ENCODE data around the gene PLAAT2.
"Not testable (repeated sequence)": the region's sequence is repeated elsewhere in the genome, so short reads cannot be mapped to it uniquely, and the experiment has no call there.

PLAAT2 gene

DNA sequence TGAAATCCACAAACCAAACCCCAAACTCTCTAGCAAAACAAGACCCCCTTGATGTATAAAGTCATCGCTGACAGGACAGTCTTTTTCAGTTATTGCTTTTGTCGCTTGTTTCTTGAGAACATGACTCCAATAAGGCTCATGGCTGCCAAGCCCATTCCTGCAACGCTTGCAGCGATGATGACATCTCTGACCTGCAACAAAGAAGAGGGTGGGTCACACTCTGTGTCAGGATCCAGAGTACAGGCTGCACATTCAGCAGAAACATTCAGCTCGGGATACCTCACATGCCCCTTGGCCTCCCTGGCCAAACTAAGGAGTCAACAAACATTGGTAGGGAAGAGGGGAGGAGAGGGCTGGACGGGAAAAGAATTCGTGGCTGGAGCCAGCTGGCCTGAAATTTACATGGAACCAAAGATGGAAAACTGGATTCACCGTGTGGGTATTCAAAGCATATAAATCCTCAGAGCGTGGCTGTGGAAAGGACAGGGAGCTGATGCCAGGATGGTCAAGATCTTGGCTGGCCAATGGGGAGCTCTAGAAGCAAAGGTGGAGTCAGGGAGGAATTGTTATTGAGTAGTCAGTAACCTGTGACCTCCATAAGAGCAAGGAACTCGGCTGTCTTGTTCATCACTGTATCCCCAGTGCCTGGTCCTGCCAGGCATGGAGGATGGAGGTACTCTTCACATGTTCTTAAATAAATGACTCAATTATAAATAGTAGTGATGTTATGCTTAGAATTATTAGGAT lies 11.8 kb upstream of the PLAAT2 start:
- peak; percentile 29 for DNase-seq

DNA sequence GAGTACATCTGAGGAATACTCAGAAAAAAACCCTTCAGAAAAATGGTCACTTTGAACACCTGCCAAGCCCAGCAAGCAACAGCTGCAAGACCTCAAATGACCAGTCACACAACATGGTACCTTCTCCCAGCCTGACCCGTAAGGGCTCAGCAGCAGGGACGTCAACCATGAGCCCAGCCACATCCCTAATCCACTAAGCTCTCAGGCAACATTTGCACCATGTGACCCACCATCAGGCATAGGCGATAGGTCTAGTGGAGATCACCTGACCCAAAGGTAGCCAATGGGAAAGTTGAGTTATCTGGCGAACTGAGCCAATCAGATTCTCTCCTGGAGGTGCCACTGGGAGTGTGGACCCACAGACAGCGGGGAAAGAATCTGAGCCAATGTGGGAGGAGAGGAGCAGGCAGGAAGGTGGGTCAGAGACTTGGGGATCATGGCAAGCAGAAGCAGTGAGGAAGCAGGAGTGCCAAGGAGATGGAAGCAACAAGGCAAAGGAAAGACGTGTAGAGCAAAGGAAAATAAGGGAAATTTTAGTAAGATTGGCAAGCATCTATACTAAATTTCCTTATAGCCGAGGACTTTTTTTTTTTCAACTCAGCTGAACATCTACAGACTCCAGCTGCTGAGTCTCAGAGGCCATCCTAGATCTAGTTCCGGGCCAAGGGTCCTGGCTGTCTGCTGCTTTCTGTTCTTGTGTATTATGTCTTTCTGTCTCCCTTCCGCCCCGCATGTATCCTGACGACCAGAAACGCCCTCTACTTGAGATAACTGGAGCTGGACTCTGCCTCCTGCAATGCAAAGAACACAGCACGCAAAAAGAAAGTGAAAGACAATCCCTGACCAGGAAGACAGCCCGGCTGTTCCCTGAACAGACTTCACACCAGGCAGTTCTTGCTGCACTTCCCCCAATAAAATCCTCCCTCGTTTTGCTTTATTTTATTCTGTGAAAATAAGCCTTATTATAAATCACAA lies 11.0 kb upstream of the PLAAT2 start:
- DNase-seq: peak; percentile 69

DNA sequence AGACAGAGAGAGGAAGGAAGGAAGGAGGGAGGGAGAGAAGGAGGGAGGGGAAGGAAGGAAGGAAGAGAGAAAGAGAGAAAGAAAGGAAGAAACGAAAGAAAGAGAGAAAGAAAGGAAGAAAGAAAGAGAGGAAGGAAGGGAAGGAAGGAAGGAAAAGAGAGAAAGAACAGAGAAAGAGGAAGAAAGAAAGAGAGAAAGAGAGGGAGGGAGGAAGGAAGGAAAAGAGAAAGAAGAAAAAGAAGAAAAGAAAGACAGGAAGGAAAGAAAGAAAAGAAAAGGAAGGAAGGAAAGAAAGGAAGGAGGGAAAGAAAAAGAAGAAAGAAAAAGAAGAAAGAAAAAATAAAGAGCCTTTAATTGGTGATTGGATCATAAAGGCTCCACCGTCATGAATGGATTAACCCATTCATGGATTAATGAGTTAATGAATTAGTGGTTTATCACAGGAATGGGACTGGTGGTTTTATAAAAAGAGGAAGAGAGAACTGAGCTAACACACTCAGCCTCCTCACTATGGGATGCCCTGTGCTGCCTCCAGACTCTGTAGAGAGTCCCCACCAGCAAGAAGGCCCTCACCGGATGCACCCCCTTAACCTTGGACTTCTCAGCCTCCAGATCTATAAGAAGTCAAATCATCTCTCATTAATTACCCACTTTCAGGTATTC lies 9.0 kb upstream of the PLAAT2 start:
- DNase-seq: no peak

DNA sequence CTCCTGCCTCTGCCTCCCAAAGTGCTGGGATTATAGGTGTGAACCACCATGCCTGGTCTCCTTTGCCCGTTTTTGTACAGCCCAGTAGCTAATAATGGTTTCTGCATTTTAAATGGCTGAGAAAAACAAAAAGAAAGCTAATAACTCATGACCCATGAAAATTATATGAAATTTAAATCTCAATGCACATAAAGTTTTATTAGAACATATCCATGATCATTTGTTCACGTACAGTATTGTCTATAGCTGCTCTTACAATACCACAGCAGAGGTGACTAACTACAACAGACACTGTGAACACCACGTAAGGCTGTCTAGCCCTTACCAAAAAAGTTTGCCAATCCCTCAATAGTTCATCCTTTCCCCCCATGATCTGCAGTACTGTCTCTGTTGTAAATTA lies 6.4 kb upstream of the PLAAT2 start:
- DNase-seq: no peak

DNA sequence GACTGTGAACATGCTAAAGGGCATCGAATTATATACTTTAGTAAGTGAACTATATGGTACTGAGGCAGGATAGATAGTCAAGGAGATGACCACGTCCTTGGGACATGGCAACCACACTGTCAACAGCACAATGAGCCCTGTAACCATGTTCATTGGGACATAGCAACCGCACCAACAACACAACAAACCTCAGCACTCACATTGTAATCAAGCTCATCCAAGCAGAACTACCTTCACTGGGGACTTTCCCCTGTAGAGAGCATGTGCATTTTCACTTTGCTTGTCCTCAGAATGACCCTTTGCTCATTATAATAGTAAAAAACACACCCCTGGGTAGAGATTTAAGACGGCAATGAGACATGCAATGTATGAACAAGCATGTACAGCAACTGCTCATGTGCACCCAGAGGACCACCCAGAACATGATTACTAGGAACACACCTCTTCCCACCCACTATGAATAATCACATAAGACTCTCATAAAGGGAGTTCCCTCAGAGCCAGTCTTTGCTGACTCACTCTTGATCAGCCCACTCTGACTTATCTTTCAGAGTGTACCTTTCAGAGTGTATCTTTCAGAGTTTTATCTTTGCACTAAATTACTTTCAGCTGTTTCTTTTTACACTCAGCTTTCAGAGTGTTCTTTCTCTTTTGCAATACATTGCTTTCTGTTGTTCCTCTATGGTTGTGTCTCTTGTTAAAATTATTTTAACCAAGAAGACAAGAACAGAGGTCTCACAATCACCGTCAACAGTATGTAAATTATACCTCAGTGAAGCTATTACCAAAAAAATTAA lies 4.1 kb upstream of the PLAAT2 start:
- peak; percentile 19 for DNase-seq

DNA sequence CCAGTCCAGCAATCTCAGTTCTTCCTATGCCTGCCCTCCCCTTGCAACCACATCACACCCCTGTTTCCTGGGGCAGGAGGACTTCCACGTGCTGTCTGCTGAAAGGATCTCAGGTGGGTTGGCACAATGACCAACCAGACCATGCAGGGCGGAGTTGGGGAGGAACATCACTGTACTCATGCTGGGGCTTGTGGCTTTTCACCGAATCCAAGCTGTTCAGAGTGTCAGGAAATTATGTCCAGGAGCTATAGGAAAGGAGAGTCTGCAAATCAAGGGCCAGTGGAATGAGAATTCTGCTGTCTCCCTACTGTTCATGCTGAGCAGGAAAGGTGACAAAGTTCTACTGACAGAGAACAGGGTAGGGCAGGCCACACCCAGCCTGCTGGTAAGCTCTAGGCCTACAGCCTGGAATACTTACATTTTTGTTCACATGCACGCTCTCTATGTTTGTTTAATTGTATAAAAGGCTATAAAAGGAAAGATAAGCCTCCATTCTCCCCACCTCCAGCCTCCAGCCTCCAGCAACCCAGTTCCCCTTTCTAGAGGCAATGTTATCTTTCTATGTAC lies 1.7 kb upstream of the PLAAT2 start:
- DNase-seq: no peak

DNA sequence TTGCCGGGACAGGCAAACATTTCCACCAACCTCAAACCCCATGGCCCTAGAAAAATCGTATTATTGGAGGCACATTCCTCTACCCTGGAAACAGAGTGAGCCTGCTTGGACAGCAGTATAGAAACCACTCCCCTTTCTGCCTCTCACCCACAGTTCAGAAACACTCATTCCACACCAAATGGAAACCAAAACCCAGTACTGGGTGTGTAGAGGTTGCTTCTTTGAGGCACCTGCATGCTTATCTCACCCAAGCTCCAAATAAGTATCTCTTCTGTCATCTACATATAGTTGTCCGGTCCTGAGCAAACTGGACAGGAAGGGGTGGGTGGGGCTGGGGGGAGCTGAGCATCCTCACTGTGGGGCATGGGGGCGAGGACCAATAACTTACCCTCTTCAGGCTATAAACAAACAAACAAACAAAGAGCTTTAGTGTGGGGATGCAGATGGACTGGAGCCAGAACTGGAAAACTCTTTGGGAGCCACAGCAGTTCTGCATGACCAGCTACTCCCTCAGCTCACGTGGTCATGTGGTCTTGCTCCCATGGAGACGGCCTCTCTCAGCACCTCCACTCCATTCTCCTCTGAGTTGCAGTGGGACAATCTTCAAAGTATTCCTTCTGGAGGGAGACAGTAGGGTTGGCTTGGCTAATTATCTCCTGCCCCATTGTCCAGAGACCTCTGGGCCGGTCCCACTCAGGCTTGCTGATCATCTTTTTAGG lies 1.0 kb upstream of the PLAAT2 start:
- DNase-seq: no peak

DNA sequence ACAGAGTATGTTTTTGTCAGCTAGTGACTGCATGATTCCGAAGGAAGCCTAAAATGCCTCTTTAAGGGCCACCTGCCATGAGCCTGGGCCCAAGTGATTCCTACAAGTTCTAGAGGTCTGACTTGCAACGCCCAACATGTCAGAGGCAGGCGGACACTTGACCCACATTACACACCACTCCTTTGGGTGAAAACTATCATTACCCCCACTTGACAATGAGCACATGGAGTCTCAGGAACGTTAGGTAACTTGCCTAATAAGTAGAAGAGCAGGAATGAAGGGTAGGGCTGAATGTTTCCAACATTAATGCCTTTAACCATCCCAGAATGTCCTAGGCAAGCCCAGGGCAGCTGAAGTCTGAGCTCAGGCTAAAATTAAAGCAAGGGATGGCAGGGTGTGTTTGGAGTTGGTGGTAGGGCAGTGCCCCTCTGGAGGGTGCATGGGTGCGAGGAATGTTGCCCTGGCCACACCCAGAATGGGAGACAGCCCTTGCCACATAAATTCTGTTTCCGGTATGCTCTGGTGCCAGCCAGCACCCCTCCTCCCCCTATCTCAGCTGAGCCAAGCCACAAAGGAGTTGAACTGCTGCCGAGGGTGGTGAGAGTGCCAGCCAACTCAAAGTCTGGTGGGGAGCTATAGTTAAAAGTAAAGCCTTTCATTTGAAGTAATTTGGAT lies 2.5 kb downstream of the PLAAT2 start:
- no peak for DNase-seq

DNA sequence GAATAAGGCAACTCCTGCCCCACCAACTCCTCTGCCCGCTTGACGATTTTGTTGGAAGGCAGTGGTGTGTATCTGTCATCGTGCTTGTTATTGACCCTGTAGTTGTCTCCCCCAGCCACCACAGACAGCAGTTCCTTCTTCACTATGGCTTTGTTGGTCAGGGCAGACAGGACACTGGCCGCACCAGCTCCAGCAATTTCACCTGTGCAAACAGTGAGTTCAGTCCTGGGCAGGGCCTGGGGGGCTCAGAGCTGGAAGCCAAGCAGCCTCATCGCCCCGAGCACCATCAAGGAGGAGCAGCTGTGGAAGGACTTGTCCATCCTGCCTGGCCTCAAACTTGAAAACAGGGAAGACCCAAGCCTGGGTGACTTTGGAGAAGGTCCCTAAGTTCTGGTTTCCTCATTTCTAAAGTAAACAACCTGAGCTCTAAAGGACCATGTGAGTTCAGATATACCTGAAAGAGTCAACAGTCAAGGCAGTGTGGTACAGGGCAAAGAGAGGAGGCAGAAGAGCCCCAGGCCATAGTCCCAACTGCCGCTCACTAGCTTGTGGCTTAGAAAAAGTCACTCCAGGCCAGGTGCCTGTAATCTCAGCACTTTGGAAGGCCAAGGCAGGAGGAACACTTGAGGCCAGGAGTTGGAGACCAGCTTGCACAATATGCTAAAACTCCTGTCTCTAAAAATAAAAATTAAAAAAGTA lies 4.6 kb downstream of the PLAAT2 start:
- no peak for DNase-seq

DNA sequence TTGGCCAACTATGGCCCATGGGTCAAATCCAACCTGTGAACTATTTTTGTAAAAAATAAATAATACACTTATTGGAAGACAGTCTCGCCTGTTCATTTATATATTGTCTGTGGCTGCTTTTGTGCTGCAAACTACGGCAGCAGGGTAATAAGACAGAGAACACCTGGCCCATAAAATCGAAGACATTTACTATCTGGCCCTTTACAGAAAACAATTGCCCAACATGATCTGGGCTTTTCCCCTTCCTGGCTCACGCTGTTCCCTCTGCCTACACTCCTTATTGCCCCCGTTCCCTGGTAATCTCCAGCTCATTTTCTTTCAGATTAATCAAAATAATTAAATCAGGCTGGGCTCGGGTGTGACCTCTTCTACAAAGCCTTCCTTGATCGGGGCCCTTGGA lies 5.6 kb downstream of the PLAAT2 start:
- no peak for DNase-seq

DNA sequence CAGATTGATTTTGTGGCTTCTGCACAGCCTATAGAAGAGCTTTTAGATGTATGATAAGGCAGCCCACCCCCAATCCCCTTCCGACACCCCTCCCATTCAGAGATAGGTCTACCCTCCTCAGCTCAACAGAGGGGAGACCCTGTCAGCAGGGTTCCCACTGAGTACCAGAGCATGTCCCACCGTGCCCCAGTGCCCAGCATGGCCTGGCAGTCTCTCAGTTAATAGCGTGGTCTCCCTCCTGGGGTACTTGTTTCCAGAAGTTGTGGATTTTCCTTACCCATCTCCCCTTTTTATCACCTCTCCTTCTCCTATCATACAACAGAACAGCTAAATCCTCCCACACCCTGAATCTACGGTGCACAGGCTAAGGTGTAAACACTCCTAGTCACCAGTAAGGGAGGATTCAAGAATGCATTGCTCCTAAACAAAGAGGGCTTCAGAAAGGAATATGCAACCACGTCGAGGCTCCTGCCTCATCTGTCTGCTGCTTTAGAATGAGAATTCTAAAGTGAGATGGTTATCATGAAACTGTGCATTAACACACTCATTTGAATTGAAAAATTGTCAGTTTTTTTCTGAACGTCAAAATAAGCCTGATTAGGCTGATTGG lies 6.7 kb downstream of the PLAAT2 start:
- DNase-seq: no peak

DNA sequence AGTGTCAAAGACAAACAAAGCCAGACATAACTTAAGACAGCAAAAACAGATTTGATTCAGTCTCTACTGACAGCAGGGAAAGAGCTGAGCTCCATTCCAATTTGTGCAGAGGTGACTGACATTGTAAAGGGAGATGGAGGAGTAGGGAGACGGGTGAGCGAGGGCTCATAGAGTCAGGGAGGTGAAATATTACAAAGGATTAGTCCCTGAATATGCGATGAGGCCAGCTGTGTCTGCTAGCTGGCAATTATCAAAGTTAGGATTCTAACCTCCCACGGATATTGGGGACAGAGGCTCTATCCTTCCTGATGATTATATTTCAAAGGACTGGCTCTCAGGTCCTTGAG lies 8.3 kb downstream of the PLAAT2 start:
- DNase-seq: no peak

DNA sequence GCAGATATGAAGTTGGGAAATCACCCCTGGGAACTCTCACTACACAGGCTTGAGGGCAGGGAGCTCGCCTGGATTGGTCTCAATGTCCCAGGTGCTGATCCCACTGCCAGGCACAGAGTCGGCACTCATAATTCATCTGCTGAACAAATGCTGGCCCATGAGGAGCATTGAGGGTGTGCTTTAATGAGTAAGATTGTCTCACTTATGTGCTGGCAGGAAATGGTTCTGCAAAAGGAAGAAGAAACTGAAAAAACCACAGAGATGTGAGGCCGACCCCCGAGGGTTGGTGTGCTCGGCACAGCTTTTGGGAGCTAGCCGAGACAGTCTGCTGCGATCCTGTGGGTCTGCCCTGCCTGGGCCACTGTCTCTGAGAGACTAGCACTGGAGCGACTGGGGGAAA lies 9.4 kb downstream of the PLAAT2 start:
- DNase-seq: no peak

DNA sequence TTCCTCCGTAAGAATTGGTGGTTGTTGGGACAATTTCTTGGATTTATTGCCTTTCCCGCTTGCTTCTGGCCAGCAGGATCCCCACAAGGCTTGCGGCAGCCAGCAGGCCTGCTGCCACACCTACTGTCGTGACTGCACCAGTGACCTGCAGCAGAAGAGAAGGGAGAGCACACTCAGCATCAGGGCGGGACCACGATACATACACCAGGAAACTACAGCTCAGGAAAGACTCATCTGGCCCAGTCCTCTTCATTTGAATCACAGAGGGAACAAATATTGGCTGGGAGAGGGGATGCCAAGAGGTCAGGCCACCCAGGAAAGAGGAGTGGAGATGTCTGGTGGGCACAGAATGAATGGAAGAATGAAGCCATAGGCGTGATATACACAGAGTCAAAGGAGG lies 10.3 kb downstream of the PLAAT2 start:
- DNase-seq: no peak

DNA sequence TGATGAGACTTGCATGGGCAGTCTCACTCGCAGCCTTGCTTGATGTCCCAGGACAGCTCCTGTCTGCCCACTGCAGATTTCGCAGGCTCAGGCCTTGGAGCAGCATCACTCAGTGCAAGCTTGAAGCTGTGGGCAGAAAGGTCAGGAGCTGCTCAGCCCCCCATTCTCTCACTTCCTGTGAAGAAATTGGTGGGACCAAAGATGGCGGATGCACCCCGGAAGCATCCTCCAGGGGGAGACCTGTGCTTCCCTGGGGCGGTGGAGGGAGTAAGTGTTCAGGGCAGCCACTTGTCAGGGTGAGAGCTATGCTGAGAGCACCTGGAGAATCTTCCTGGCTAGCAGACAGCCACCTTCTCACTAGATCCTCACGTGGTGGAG lies 11.3 kb downstream of the PLAAT2 start:
- DNase-seq: no peak

DNA sequence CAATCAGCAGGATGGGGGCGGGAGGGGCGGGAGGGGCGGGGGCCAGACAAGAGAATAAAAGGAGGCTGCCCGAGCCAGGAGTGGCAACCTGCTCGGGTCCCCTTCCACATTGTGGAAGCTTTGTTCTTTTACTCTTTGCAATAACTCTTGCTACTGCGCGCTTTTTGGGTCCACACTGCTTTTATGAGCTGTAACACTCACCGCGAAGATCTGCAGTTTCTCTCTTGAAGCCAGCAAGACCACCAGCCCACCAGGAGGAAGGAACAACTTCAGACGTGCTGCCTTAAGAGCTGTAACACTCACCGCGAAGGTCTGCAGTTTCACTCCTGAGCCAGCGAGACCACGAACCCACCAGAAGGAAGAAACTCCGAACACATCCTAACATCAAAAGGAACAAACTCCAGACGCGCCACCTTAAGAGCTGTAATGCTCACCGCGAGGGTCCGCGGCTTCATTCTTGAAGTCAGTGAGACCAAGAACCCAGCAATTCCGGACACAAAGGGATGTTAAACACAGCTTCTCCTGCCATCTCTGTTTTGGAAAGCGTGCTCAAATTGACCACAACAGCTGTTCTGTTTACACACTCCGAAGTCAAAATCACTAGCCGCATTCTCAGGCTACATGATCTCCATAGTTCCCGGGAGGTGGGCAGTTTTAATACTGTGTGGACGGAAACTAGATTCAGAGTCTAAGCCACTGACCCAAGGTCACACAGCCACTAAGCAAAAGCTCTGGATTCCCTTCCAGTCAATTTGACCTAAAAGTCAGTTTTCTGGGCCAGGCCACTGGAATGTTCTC lies 11.9 kb downstream of the PLAAT2 start:
- DNase-seq: no peak

DNA sequence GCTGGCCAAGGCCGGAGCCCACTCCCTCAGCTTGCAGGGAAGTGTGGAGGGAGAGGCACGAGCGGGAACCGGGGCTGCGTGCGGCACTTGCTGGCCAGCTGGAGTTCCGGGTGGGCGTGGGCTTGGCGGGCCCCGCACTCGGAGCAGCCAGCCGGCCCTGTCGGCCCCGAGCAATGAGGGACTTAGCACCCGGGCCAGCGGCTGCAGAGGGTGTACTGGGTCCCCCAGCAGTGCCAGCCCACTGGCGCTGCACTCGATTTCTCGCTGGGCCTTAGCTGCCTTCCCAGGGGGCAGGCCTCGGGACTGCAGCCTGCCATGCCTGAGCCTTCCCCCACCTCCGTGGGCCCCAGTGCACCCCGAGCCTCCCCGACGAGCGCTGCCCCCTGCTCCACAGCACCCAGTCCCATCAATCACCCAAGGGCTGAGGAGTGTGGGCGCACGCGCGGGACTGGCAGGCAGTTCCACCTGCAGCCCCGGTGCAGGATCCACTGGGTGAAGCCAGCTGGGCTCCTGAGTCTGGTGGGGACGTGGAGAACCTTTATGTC lies 13.0 kb downstream of the PLAAT2 start:
- not testable (repeated sequence) for DNase-seq

DNA sequence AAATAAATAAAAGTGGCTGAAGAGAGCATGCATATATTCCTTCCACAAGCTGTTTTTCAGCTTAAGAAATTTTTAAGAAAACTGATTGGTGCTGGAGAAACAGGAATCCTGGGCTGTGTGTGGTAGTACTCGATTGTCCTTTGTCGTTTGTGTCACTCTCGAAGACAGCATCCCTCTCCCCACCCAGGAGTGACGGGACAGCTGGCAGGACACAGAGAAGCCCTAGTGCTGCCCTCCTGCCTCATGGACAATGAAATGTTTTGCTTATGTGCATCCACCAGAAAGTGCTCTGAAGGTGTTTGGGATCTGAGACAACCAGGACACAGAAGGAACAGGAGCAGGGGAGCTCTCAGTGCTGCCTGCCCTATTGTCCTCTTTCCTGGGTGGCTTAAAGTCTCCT lies 13.8 kb downstream of the PLAAT2 start:
- no peak for DNase-seq

DNA sequence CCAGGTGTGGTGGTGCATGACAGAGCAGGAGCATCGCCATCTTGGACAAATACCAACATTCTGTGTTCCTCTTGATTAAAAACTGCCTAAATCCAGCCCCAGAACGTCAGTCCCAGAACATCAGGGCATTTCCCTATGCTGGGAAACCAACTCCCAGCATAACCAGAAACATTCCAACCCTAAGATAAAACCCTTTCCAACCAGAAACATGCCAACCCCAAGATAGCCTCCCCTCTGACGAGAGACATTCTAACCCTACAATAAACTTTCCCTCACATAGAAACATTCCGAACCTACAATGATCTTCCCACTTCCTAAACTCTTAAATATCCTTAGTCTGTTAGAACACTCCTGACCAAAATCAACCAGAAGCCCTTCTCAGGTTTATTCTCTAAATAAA lies 15.0 kb downstream of the PLAAT2 start:
- DNase-seq: no peak
